T-helper 22 cell (primary cell): ENCODE data around the gene RXRB.

Experiments used
- DNase-seq: peaks from one replicate; pipeline ENCODE4 v3.0.0-alpha.2; 2020; ENCODE audit warnings: low read depth

The RXRB gene

DNA sequence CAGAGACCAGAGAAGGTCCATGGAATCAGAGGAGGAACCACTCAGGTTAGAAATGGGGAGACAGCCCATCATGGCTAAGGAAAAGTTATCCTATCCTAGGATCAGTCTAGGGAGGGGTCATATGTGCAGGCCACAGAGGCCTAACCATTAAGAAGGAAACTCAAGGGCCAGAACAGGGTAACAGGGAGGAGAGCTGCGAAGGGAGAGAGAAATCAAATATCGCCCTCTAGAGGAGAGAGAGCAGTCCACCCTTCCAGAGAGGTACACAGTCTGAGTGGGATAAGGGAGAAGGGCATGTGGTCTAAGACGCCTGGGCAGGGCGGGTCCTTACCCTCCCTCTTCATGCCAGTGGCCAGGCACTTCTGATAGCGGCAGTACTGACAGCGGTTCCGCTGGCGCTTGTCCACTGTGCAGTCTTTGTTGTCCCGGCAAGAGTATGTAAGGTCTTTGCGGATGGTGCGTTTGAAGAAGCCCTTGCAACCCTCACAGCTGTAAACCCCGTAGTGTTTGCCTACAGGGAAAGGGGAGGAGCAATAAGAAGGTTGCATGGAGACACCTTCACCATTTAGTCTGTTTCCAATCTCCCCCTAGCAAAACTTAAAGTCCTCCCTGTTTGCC lies 2.9 kb downstream of the RXRB start:
- DNase-seq: no peak

DNA sequence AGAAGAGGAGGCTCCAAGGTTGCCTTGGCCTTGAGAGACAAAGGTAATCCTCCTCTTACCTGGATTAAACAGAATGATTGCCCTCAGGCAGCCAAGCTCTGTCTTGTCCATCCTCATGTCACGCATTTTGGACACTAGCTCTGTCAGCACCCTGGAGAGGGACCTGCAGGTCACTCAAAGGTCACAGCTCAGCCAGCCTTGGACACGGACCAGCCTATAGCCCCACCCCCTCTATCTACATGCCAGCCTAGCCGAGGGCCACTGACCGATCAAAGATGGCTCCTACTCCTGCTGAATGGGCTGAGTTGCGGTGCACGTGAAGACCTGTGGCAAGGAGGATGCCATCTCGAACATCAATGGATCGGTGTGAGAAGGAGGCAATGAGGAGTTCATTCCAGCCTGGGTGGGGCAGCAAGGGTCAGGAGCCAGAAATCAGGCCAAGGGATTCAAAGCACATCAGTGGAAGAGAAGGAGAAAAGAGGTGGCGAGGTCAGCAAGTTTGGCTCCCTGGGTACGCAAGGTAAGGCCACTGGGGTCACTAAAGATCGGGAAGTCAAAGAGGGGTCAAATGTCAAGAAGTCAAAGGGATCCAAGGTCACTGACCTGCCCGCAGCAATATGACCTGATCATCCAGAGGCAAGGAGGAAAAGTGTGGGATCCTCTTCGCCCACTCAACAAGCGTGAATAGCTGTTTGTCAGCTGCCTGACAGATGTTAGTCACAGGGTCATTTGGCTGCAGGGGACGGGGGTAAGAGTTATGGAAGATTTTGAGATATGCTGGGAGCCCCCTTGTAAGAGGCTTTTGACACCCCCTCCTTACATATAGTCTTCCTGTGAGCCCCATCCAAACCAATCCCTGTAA lies 4.9 kb downstream of the RXRB start:
- DNase-seq: no peak

DNA sequence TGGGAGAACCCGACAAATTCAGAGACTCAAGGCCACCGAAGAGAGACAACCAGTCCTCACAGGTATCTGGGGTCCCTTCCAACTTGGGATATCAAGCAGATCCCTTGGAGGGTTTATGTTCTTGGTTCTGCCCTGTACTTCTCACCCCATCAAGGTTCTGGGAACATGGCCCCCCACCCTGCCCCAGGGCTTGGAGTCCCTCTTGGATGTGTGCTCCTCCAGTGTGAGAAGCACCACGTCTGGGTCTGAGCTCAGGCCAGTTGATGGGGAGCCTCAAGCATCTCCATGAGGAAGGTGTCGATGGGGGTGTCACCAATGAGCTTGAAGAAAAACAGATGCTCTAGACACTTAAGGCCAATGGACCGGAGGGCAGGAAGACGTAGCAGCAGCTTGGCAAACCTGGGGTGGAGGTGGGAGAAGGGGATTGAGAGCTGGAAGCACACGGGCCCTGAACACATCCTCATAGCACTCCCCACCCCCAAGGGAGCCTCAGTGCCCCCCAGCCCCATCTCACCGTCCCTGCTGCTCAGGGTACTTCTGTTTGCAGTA lies 6.0 kb downstream of the RXRB start:
- no peak for DNase-seq

DNA sequence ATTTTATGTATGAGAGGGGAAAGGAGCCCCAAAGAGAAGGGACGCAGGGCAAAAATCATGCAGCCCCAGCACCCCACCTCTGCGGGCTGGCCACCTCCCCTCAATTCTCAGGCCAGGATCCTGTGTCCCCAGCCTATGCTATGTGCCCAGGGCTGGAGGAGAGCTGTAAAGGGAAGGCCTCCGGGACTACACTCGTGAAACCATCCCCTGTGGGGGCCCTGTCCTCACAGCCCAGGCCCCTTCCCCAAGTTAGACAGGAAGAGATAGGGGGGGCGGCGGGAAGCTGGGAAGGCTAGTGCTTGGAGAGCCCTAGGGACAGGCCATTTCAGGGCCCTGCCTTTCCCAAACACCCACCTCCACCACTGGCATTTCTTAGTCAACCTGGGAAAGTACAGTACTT lies 6.8 kb downstream of the RXRB start:
- DNase-seq: no peak

DNA sequence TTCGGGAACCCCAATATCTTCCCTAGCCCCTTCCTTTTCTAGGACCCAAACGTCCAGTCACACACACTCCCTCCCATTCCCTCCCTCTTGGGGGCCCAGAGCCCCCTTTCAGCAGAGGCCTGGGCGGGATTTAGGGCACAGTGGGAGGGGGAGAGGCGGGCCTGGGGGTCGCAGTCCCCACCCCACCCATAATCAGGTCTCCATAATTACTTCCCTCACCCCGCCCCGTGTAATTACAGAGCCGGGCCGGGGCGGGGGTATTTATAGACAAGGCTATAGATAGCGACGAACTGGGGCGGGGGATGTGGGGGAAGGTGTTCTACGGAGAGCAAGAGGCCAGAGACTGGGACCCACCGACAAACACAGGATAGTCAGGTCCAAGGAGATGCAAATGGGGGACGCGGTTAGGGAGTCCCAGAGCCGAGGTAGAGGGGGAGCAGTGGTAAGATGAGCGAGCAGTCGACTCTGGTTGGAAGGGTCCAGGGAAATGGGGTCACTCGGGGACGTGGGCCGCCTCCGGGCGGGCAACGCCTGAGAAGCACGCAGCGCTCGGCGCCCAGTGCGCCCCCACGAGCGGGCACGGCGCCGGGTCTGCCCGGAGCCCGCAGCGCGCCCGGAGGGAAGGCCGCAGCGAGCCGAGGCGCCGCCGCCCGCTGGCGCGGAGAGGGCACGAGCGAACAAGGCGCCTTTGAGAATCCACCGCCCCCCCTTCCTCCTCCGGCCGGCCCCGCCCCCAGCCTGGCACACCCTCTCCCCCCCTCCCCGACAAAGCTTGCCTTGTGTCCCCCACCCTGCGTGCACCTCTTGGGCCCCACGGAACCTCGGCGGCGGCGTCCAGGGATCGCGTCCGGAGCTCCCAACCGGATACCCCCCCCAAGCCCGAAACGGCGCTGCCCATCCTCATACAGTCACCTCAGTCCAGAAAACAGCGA lies 7.5 kb downstream of the RXRB start:
- DNase-seq: no peak

DNA sequence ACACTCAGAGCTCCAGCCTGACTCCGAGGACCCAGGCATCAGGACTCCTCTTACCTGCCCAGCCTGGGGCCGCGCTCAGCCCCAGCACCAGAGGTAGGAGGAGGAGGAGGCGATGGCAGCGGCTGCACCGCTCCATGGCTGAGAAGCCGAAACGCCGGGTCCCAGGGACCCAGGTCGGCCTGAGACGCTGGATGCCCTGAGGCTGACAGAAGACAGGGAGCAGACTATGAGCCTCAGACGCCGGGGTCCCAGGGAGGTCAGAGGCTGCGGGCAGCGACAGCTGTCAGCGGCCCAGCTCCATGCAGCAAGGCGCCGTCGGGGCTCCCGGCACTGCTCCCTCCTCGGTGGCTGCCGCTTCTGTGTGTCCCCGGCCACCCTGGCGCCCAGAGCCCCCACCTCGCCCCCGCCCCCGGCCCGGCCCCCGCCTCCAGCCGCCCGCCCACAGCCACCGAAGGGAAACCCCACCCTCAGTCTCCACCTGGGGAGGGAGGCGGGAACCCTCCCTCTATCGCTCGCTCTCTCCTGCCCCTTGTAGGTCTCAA lies 8.3 kb downstream of the RXRB start, which contains the start of gene COL11A2:
Gene COL11A2 (minus strand): TSS at position 363 of the 542 bp plus-strand sequence. CDS start 227 bp downstream, at position 136.
- no peak for DNase-seq

DNA sequence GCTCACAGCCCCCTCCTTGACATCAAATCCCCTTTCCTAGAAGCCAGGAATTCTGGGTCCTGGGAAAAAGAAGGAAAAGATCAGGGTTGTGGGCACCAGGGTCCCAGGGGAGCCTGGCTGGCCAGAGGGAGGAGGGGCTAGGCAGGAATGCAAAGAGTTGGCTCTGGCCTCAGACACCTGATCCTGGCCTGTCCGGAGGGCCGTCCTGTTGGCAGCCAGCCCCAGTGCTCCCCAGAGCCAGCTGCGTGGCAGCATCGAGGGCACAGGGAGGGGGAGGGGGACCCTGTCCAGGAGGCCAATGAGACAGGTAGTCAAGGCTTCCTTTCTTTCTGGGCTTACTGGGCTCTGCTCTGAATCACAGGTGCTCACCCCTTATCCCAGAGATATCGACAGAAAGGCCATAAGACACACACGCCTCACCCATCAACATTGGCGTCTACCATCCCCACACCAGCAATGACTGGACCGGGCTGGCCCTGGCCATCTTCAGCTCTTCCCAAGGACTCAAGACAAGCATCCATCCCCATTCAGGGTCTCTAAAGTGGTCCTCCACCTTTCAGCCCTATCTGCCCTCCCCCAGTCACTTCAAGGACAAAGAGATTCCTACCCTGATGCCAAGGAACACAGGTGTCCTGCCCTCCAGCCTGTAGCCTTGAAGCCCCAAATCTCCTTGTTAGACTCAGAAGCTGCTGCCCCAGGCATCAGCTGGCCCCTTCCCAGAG lies 8.9 kb downstream of the RXRB start:
- no peak for DNase-seq

DNA sequence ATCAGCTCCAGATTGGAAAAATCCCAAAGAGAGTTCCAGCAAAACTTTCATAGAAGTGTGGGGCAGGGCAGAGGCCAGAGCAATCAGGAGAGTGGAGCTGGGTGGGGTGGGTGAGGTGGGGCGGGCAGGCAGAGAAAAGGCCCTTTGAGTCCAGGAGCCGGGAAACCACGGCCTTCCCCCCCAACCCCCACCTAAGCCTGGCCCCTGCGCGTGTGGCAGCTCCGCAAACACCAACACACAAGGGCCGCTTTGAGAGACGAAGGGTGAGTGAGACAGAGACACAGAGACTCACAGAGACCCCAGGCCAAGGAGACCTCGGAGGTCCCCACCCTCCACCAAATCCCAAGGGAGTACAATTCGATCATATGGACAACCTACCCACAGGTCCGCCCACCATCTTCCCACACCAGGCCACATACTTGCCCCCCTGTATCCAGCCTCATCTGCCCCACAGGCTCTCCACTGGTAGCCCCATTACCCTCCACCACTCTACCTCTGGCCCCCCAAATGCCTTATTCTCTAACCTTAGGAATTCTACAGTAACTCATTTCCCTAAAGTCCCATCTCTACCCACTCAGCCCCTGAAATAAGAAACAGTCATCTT lies 9.9 kb downstream of the RXRB start:
- DNase-seq: no peak

DNA sequence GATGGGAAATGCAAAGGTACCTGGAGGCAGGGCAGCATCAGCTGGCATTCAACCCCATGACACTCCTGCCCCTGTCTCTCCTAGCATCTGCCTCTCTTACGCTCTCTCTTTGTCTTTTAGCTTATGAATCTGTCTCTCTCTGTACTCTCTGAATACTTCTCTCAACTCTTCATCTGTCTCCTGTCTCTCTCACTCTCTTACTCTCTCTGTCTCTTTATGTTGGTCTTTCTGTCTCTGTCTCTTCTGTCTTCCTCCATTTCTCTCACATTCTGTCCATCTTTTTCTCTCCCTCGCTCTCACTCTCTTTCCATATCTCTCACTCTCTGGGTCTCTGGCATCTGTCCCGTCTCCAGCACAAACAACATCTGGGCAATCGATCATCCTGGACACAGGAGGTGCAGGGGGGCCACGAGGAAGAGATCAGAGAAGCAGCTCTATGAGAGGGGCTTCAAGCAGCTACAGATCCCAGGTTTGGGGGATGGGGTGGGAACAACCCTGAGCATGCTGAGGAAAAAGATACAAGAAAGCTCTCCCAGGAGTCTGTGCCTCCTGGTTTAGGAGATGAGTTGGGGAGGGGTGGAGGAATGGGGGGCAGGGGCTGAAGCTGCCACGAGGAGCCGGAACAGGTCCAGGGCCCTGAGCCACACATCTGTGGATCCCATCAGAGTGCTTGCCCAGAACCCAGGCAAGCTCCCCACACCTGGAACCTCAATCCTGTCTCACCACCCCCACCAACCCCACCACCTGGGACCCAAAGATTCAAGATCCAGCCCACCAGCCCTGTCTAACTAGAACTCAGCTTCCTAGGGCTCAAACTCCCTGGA lies 10.6 kb downstream of the RXRB start:
- DNase-seq: no peak

DNA sequence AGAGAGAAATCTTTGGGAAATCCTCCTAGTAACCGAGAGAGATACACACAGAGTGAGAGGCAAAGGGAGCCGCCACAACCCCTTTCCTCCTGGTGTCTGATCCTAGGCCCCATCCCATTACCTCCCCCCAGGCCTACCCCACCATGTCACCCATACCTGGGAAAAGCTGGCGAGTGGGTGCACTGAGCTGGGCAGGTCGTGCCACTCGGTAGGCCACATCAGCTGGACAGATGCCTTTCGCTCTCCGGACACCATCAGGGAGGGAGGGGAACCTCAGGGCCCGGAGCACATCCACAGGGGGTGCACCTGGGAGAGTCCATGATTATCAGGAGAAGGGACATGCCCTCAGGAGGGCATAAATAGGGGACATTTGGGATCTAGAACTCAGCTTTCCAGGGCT lies 11.3 kb downstream of the RXRB start:
- DNase-seq: no peak

DNA sequence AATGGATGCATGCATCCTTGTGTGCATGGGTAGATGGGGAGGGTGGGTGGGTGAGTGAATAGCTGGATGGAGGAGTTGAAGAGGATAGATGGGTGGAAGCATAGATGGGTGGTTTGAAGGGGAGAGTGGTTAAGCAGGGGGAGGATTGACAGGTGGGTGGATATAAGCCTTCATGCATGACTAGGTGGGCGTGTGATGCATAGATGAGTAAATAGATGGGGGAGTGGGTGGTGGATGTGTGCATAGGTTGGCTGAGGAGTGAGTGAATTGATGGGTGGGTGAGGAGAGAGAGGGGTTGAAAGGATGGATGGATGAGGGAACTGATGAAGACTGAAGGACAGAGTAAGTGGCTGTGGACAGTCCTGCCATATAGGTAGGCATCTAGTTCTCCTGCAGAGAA lies 12.7 kb downstream of the RXRB start:
- DNase-seq: no peak

DNA sequence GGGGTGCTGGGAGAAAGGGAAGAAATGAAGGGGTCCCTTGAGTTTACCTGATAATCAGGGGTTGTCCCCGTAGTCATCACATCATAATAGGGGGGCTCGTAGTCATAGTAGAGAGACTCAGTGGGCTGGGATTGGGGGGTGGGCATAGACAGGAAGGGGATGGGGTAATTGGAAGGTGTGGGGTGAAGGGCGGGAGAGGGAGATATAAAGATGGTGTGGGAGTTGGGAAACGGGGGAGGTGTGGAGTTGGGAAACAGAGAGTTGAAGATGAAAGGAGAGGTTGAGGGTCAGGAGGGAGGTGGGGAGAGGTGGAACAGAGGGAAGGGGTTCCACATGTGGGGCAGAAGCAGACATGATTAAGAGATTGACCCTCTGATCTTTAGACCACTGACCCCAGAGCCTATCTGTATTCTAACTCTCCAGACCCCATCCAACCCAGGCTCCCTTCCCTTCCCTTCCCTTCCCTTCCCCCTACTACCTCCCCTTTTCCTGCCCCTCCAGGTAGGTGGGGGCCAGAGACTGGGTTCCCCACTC lies 14.7 kb downstream of the RXRB start:
- DNase-seq: no peak

DNA sequence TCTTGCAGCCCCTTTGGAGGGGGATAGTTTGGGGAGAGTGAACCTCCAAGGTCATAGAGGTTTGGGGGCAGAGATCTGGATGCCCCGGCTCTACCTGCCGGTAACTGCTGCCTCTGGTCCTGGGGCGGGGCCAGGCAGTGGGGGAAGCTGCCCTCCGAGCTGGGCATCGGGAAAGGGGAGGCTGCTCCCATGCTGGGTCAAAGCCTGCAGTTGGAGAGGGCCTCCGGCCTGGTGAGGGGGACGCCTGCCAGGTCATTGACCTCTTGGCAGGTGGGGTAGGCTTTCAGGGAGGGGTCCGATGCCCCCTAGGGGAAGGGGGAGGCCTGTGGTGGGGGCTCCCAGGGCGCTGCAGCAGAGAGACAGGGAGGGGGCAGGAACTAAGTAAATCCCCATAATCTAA lies 15.3 kb downstream of the RXRB start:
- DNase-seq: no peak

DNA sequence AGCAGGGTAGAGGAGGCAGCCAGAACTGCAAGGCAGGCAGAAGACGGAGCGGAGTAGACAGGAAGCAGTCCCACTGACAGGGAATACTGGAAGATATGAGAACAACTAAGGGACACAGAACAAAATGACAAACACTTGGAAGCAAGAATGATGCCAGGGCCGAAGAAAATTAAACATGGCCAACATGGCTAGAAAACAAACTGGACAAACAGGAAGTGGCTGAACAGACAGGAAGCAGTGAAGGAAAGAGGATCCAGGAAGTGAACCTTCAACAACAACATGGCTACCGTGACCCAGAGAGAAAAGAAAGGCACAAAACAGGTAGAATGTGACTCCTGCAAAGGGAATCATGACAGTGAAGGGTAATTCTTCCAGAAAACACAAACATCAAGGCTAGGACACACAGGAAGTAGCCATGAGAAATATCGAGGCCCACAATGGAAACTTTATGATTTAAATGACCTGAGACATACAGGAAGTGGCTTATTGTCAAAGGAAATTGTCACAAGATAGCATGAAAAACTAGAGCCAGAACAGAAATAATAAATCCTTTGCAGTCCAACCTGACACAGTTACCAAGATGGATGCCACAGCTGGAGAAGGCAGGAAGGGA lies 17.3 kb downstream of the RXRB start:
- no peak for DNase-seq

DNA sequence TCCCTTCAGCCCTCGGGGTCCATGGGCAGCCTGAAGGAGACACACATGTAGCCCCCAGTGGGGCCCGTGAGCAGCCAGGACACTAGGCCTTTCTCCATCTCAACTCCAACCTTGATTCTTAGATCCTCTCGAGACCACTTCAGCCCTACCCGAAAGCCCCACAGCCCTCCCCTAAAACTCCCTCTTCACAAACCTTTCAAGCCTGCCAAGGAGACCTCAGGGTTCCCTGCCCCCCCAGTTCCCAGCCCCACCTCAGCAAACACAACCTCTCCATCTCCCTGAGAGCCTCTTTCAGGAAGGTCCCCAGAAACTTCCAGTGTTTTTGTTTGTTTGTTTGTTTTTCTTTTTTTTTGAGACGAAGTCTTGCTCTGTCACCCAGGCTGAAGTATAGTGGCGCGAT lies 19.3 kb downstream of the RXRB start:
- no peak for DNase-seq

DNA sequence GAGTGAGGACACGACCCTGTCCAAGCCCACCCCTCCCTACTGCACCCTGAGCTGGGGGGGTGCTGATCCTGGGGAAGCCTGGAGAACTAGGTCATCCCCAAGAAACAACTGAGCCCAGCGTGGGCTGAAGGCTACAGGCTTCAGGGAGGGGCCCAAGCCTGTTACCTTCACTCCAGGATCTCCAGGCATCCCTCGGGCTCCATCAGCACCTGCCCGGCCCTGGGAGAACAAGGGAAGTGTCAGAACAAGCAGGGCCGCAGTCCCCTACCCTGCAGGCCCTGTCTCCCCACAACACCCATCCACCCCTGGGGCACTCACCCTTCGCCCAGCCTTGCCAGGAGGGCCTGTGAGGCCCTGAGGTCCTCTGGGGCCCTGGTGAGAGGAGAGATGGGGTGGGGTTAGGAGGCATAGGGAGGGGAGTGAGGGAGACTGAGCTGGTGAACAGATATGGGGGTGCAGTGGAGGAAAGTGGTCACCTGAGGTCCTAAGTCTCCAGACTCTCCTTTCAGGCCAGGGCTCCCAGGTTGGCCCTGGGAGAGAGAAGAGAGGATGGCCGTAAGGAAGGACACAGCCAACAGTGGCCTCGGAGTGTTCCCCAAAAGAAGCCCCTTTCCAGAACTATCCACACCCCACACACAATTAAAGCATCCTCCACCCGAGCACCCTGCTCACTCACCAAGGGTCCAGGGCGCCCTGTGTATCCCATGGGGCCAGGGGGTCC lies 21.6 kb downstream of the RXRB start:
- DNase-seq: no peak

DNA sequence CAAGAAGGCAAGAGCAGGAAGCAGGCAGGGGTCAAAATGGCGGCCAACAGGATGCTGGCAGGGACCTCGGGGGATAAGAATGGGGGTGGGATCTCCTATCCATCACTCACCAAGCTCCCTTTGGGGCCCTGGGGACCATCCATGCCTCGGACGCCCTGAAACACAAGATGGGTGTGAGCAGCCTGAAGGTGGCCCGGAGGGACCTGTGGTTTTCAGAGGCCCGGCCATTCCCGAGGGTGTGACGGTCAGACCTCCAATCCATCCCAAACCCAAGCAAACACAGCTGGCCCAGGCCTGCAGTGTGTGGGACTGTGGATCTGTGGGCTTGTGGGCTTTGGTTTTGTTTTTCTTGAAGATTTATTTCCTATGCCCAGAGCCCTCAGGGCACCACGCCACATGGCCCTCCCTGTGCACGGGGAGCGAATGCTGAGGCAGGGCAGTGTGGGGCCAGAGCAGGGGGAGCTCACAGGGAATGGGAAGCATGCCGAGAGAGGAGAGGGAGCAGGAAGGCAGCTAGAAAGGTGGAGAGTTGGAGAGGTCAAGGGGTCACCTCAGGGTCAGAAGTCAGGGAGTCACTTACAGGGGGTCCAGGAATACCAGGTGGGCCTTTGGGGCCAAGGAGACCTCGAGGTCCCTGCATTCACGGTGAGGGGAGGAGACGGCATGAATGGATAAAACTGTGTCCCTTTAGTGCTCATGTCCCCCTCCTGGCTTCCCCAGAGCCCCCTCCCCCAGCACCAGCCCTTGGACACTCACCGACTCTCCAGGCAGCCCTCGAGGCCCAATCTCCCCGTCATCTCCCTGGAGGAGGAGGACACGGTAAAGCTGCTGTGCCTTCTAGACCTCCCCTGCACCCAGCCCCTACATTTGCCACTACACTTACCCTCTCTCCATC lies 22.7 kb downstream of the RXRB start:
- no peak for DNase-seq

DNA sequence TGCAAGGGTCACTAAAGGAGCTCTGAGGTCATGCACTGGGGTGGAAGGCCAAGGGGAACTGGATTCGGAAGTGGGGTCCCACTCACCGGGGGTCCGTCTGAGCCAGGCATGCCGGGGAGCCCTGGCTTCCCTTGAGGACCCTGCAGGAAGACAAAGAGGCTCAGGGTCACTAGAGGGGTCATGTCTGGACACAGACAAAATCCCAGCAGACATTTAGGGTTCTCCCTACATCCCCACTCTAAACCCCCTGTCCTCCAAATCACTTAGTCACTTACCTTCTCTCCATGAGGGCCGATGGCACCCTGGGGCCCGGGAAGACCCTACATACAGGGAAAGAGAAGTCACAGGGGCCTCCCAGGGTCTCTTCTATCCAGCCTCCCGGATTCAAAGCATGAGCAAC lies 23.6 kb downstream of the RXRB start:
- no peak for DNase-seq
